SIG-M5 (cell line): ENCODE results near the gene POLN.

Experiments used
- DNase-seq: peaks from one replicate; lab custom pipeline; 2025; lab: John Stamatoyannopoulos, UW

Gene POLN

GRCh38 chr4:2262145-2262943 lies 20.4 kb upstream of the POLN start:
- DNase-seq, result peak; percentile 86

- no peak for DNase-seq
Observed at GRCh38 chr4:2261853-2262144, 19.9 kb upstream of the POLN start, which contains the start of gene MXD4. Gene MXD4 (minus strand): TSS chr4:2262109. CDS start chr4:2261980, 129 bp downstream.

DNA sequence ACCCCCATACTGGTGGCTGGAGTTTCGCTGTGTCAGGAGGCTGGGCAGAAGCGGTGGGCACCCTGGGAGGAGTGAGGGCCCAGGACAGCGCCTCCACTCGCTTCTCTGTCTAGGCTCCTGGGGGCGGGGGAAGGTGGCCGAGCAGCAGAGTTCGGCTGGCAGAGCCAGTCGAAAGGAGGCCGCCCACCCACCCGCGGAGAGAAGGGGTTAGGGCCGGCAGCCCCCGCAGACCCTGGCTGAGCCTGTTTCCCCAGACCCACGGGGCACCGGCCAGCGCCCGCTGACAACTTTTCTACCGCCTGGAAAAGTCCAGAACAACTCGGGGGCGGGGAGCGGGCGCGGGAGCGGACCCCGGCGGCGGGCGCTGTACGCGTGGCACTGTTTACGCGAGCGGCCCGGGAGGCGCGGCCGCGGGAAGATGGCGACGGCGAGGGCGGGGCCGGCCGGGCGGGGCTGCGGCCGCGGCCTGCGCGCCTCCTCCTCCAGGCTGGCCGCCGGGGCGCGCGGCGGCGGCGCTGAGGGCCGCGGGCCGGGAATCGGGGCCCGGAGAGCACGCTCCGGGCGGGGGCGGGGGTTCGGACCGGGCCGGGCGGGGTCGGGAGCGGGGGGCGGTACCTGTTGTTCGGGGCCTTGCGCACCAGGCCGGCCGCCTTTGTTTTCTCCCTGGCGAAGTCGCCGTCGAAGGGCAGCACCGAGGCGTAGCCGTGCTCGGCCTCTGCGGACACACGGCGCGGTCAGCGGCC lies 19.4 kb upstream of the POLN start:
- DNase-seq, result no peak

- DNase-seq, result no peak
Observed at GRCh38 chr4:2260344-2261109, 18.6 kb upstream of the POLN start.

DNA sequence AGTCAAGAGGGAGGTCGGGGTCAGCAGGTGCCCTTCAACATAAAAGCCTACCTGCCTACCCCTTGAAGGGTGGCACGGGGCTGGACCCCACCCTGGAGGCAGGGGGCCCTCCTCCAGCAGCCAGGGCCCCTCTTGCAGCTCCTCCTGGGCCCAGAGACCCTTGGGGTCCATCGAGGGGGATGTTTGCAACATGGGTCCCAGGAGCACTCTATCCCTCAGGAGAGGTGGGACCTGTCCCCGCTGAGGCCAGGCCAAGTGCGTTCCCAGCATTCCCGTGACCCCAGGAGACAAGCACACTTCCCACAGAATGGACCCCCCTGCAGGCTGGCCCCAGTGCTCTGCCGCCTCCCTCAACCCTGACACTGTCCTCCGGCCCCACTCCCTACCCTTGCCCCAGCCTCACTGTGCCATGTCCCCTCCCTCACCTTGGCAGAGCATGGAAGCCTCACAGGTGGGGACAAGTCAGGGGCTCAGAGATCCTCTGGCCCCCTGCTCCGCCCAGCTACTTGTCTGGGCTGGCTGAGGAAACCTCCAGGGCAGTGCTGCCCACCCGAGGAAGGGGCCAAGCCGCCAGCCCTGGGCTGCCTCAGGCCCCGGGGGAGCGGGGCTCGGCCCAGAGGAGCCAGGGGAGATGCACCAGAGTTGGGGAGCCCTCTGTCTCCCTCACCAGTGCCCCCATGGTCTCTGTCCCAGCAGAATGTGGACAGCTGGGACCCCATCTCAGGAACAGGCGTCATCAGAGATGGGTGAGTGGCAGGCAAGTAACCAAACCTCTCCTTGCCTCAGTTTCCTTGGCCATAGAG lies 17.8 kb upstream of the POLN start:
- no peak for DNase-seq

DNA sequence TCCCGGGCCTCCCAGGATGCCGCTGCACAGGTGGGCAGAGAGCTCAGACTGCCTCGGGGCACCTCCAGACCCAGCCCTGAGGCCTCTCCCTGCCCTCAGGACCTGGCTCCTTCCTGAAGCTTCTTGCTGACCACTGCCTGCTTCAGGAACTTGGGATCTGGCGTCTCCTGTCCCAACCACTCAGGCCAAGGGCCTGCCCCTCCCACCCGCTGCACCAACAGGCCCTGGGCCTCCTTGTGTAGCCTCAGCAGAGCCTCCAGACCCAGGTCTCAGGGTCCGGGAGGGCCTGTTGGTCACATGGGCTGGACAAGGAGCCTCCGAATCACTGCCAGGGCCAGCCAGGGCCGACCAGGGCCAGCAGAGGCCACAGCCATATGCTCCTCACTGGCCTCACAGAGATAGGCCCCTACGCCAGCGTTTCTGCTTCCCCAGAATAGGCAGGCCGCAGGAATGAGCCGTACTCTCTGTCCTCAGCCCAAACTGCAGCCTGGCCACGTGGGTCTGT lies 17.2 kb upstream of the POLN start:
- no peak for DNase-seq

DNA sequence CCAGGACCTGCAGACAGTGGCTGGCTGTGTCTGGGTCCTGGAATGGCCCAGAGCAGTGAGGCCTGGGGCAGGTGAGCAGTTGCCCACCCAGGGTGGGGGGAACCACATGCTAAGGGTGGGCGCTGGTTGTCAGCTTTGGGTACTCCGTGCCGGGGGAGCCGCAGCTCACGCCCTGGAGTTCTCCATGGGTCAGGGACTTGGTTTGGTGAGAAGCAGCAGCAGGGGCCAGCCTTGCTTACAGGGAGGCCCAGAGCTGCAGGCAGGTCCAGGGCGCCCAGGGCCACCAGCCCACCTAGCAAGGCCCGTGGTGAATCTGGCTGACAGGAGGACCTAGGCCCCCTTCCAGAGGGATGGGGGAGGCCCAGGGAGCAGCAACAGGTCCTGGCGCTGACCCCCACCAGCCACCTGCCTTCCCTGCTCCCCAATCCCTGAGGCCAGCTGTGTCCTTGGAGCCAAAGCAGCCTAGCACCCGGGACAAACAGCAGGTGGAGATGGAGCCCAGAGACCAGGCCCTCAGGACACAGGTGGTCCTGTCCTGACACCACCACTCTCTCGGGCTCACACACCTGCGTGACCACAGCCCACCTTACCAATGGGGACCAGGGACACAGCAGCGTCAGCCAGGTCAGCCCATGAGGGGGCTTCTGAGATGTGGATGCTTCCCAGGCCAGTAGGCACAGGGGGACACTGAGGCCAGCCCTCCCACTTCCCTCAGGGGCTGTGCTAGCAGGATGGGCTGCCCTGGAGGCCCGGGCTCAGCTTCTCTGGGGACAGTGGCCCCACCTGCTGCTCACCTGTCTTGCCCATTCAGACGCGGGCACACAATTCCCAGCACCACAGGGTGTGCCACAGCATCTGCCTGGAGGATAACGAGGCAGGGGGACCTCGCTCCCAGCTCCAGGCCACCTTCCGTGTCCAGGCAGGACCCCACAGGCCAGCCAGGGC lies 16.4 kb upstream of the POLN start:
- DNase-seq, result no peak

- DNase-seq, result no peak
Observed at GRCh38 chr4:2257361-2258081, 15.6 kb upstream of the POLN start.

DNA sequence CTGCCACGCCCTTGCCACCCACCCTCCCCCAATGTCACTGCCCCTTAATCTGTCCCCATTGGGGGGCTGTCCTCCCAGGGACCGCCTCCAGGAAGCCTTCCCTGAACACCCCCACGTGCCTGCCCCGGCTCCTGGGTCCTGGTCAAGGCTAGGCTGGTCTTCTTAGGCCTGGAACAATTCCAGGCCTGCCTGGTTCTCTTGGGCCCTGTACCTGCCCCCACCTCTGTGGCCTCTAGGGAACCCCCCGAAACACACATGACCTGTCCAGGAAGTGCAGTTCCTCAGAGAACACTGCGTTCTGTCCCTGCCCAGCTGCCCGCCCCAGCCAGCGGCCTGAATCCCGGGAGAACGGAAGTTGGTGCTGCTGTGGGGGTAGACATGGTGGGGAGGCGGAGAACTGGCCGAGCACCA lies 14.9 kb upstream of the POLN start:
- no peak for DNase-seq

DNA sequence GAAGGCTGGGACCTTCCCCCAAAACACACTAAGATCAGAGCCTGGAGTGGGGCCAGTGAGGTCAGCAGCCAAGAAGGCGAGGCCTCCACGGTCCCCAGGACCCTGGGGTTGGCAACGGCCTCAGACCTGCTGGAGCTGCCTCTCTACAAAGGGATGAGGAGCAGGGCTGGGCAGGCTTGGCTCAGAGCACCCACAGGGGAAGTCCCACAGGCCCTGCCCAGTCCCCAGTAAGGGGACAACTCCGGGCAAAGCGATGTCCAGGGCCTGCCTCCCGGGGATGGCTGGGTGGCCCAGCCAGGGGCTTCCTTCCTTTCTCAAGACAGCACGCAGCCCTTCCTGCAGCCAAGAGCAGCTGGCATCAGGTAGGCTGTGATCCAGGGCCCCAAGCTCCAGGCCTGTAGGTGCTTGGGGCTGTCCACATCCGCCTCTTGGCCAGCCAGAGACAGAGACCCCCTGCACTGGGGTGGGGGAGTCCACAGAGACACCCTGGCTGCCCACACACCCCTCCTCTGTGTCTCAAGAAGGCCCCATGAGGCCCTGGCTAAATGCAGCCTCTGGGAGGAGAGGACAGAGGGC lies 14.3 kb upstream of the POLN start:
- DNase-seq, result no peak

- DNase-seq, result no peak
Observed at GRCh38 chr4:2255501-2256155, 13.7 kb upstream of the POLN start.

- no peak for DNase-seq
Observed at GRCh38 chr4:2254665-2255500, 13.0 kb upstream of the POLN start.

DNA sequence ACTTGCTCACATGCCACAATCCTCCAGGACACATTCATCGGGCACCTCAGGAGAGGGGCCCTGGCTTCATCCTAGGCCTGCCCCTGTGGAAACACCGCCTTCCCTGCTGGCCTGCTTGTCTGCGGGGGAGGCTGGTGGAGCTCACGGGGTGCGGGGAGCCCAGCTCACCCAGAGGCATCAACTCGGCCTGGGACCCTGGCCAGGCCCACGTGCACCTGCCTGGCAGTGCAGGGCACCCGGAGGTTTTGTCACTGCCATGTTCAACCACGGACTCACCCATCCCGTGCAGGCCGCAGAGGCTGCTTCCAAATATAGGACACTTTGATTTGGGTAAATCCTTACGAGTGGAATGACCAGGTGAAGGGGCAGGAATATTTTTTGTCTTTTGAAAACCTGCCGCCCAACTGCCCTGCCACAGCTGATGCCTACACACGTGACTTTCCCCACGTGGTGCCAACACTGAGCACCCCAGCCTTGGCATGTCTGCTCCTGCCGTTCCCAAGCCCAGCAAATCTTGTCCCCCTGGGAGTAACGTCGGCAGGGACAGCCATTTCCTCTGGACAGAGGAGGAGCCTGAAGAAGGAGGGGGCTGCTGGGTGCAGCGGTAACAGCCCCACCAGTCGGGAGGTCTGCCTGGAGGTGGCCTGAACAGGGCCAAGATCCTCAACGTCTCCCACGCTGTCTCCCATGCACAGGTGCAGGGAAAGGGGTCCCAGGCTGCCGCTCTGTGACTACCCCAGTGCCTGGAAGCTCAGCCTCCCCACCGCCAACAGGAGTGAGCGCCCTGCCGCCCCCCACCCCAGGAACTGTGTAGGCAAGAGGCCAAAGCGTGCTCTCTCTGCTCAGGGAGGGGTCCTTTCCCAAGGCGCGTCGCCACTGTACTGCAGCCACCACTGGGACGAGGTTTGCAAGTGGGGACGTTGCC lies 11.5 kb upstream of the POLN start:
- no peak for DNase-seq

GRCh38 chr4:2252530-2253091 lies 10.7 kb upstream of the POLN start:
- DNase-seq, result no peak

GRCh38 chr4:2251795-2252529 lies 10.0 kb upstream of the POLN start:
- no peak for DNase-seq
